ENCODE measurements around the gene MAML2.

DNA sequence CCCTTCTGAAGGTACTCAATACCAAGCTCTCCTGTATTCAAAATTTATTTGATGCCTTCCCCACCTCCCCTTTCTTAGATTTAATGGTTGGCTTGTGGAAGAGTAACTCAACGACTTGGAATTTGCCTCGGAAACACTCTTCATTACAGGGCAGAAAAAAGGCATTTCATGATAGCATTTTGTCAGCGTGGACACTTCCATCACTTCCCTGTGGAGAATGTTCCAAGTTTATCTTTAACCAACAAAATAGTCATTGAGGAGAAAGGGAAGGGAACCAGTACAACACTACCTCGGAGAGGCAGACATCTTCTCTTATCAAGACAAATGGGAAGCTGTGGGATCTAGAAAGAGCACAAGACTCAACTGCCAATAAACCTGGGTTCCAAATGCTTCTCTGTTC, 241.8 kb downstream of the MAML2 start:
- TF ChIP-seq GATA2 (IDR thresholded peaks at IDR 0.05; ENCODE audit: low read depth, low read length) (no peak), GATA3 (IDR thresholded peaks at IDR 0.05; ENCODE audit: low read depth, low read length) (no peak)
